ENCODE measurements around the gene MAG. TPM values are rescaled to one million over a fixed set of nuclear protein-coding genes. Genes with fewer than 3 reads are reported as not detected.

MAG gene
- total RNA-seq, 1 experiment from 2014 or later = 0.17 TPM

- H2AFZ ChIP-seq (ENCODE audit: low read depth, low read length, poor library complexity, severe bottlenecking) = no peak overlapping the region
- no peak for ATAC-seq
- H4K20me1 ChIP-seq (ENCODE audit: insufficient read depth) = no peaks in the 10 kb centered on the region
- no peak overlapping the region for H3K4me2 ChIP-seq (ENCODE audit: low read length)
- BruUV-seq (replicated peaks) = no TSS peak
- no peaks in the 10 kb centered on the region for H3K9me2 ChIP-seq (ENCODE audit: insufficient read depth)
- intact Hi-C loops (cut with micrococcal nuclease) = no loop called here
- H3K36me3 ChIP-seq (ENCODE audit: control insufficient read depth in 1 of 2, insufficient read depth in 2 of 2, low read length in 2 of 2) = no peaks in the 10 kb centered on the region
- ChIA-PET RAD21 (ENCODE audit: low non-redundant PET in 1 of 2, low total read pairs in 2 of 2, uncharacterized antibody in 2 of 2, unreplicated experiment in 2 of 2) (no interaction called here), POLR2A (no interaction called here), CTCF (no interaction called here)
- H3K9ac ChIP-seq (ENCODE audit: low read length) = no peak overlapping the region
- peaks cover 0 to 6% of the 10 kb centered on the region in 2 experiments; a peak in 1 of 4 replicates for H3K9me3 ChIP-seq (ENCODE audit: control insufficient read depth in 1 of 2, insufficient read depth in 1 of 2, low read depth in 1 of 2, low read length in 2 of 2)
- DNase-seq (ENCODE audit: low read depth, low spot score) = no peak
- H3K4me3 ChIP-seq (replicated peaks in 1 of 2; ENCODE audit: low read depth in 1 of 2, low read length in 2 of 2) = no peak overlapping the region
- H3K79me2 ChIP-seq (ENCODE audit: insufficient read depth, low read length) = no peaks in the 10 kb centered on the region
- H3K4me1 ChIP-seq (ENCODE audit: control insufficient read depth in 1 of 2, insufficient read depth in 2 of 2, low read length in 2 of 2) = no peaks in the 10 kb centered on the region; a peak in 1 of 4 replicates
- no peak overlapping the region for H3K27ac ChIP-seq (ENCODE audit: low read depth, low read length)
- no peaks in the 10 kb centered on the region for H3K27me3 ChIP-seq (ENCODE audit: insufficient read depth, low read length)
- TF ChIP-seq POLR2A (IDR thresholded peaks at IDR 0.05; ENCODE audit: borderline replicate concordance, extremely low read depth, insufficient read depth, insufficient read length) (no peak), SP1 (IDR thresholded peaks at IDR 0.05; ENCODE audit: low read depth) (no peak), ZFX (IDR thresholded peaks at IDR 0.05) (no peak)
These were observed 10.0 kb downstream of the MAG start for GRCh38 chr19:35301961-35302360.

- Histone ChIP-seq H4K20me1 (ENCODE audit: insufficient read depth) (no peaks in the 10 kb centered on the region), H3K4me2 (ENCODE audit: low read length) (no peak overlapping the region), H3K9ac (ENCODE audit: low read length) (no peak overlapping the region), H3K9me3 (ENCODE audit: control insufficient read depth in 1 of 2, insufficient read depth in 1 of 2, low read depth in 1 of 2, low read length in 2 of 2) (peaks cover 0 to 6% of the 10 kb centered on the region in 2 experiments; a peak in 1 of 4 replicates), H2AFZ (ENCODE audit: low read depth, low read length, poor library complexity, severe bottlenecking) (no peak overlapping the region), H3K4me1 (ENCODE audit: control insufficient read depth in 1 of 2, insufficient read depth in 2 of 2, low read length in 2 of 2) (no peaks in the 10 kb centered on the region; a peak in 1 of 4 replicates), H3K79me2 (ENCODE audit: insufficient read depth, low read length) (no peaks in the 10 kb centered on the region), H3K27ac (ENCODE audit: low read depth, low read length) (no peak overlapping the region), H3K4me3 (replicated peaks in 1 of 2; ENCODE audit: low read depth in 1 of 2, low read length in 2 of 2) (no peak overlapping the region), H3K9me2 (ENCODE audit: insufficient read depth) (no peaks in the 10 kb centered on the region), H3K27me3 (ENCODE audit: insufficient read depth, low read length) (no peaks in the 10 kb centered on the region), H3K36me3 (ENCODE audit: control insufficient read depth in 1 of 2, insufficient read depth in 2 of 2, low read length in 2 of 2) (no peaks in the 10 kb centered on the region)
- ChIA-PET CTCF (no interaction called here), POLR2A (no interaction called here), RAD21 (ENCODE audit: low non-redundant PET in 1 of 2, low total read pairs in 2 of 2, uncharacterized antibody in 2 of 2, unreplicated experiment in 2 of 2) (no interaction called here)
- TF ChIP-seq RAD21 (IDR thresholded peaks at IDR 0.05; ENCODE audit: low read depth) = no peak
- no peak for TF ChIP-seq FOSL1 (IDR thresholded peaks at IDR 0.05; ENCODE audit: low read depth)
- TF ChIP-seq EGR1 (IDR thresholded peaks at IDR 0.05; ENCODE audit: low read depth) = no peak
- TF ChIP-seq JUND (IDR thresholded peaks at IDR 0.05) = no peak
- TF ChIP-seq POLR2AphosphoS5 (IDR thresholded peaks at IDR 0.05; ENCODE audit: low read depth, low read length) = no peak
- TF ChIP-seq CBX3 (IDR thresholded peaks at IDR 0.05; ENCODE audit: low read depth) = no peak
- no peak for TF ChIP-seq YY1 (IDR thresholded peaks at IDR 0.05; ENCODE audit: extremely low read depth, insufficient replicate concordance, low read depth, low read length)
- TF ChIP-seq CTCF (IDR thresholded peaks at IDR 0.05 in 2 of 3, conservative IDR thresholded peaks at IDR 0.05 in 1 of 3; ENCODE audit: borderline replicate concordance in 1 of 3, insufficient read depth in 1 of 3, low read depth in 2 of 3, low read length in 2 of 3) = no peak
- TF ChIP-seq TCF7L2 (IDR thresholded peaks at IDR 0.05; ENCODE audit: borderline replicate concordance, extremely low read depth, insufficient read depth, insufficient read length) = no peak
- no peak for TF ChIP-seq SRF (IDR thresholded peaks at IDR 0.05; ENCODE audit: low read depth)
- no peak for TF ChIP-seq POLR2A (IDR thresholded peaks at IDR 0.05; ENCODE audit: borderline replicate concordance, extremely low read depth, insufficient read depth, insufficient read length)
- no peak for TF ChIP-seq EZH2 (IDR thresholded peaks at IDR 0.05)
- no peak for TF ChIP-seq EZH2phosphoT487 (IDR thresholded peaks at IDR 0.05; ENCODE audit: borderline replicate concordance)
- no peak for TF ChIP-seq CEBPB (IDR thresholded peaks at IDR 0.05; ENCODE audit: low read depth)
- DNase-seq (ENCODE audit: low read depth, low spot score) (no peak), ATAC-seq (no peak)
- intact Hi-C loops (cut with micrococcal nuclease) = no loop called here
- BruUV-seq (replicated peaks) = no TSS peak
These were observed 10.5 kb downstream of the MAG start for GRCh38 chr19:35302446-35302845.

All from HCT116 (cell line).